ENCODE results near the gene MEF2D.

Gene MEF2D

DNA sequence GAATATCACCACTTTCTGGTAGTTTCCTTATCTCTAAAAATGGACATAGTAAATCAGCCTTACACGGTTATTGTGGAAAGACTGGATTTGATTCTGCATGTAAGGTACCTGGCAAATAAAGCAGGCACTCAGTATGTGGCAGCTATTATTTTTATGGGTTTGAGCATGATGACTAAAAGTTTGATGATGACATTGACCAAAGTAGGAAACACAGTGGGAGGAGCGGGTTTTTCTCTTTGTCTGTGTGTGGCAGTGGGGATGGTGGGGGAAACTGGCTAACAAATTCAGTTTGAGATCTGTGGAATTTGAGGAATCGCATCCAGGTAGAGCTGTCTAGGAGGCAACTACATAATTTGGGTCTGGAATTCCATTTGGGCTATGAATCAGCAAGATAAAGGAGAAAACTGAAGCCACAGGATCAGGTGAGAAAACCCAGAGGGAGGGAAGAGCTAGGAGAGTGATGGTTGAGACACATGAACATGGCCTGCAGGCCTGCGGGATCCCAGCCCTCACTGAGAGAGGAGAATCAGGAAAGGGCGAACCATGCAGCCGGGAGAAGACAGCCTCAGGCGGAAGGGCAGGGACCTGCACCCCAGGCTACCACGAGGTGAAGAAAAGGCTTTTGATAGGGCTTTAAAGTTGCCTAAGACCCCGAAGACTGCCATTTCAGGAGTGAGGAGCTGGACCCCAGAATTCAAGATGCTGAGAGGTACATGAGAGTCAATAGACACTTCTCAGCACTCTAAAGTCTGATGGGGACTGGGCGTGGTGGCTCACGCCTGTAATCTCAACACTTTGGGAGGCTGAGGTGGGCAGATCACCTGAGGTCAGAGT, 52.2 kb downstream of the MEF2D start:
- no peak for DNase-seq (ENCODE audit: low read depth in 2 of 2, low spot score in 1 of 2)

DNA sequence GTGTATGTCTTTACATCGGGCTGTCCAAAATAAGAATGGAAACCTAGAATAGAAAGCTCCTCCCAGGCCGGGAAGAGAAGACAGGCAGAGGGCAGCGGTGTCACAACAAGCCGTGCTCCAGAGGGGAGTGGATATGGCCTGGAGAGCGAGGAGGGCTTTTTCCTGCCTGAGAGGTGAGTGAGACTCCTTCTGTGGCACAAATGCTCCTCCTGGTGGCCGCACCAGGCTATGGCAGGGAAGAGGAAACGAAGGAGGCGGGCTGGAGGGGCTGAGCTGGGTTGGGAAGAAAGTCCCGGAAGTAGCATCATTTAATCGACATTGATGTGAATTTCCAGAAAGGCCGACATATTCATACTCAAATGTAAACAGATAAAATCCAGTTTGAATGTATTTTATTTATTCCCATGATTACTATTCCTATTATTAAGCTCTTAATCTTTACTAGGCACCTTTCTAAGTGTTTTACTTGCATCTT, 54.7 kb downstream of the MEF2D start:
- peak; percentile 58 to 62 for DNase-seq (ENCODE audit: low read depth in 2 of 2, low spot score in 1 of 2)

DNA sequence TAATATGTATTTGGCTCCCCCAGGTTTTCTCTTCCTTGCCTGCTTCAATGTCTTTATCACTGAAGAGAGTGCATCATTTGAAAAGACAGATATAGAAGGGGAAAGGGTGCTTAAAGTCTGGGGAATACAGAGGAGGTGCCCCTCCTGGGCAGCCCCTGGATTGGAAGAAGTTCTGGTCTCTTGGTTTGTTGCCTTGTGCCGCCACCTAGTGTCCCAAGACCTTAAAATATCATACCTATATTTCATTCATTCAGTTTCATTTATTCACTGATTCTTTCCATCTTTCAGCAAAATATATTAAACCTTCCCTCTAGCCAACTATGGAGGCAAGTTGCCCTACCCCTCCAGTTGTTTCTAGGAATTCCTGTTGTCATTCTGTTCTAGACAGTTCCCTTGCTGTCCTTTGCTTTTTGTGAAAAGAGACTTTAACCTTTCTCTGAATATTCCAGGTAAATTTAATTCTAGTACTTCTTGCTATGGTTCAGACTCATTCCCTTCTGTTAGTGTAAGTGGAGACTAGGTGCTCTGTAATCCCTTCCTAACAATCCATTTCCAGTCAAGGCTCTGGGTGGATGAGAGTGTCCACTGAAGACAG, 56.1 kb downstream of the MEF2D start:
- DNase-seq (ENCODE audit: low read depth in 2 of 2, low spot score in 1 of 2), result no peak

DNA sequence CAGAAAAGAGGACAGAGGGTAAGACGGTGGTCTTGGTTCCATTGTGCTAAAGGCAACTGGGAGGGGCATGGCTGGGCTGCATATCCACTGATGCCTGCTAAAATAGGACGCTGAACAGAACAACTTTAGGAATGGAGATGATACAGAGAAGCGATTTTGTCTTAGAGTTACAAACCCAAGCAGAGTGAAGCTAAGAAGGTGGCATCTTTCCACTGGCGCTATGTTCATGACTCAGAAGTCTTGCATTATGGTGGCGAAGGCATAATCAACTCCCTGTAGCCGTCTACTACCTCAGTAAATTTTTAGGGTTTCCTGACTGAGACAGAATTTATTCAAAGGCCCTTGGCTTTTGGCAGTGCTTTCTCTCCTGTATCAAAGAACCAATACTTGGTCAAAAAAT, 57.3 kb downstream of the MEF2D start:
- no peak for DNase-seq (ENCODE audit: low read depth in 2 of 2, low spot score in 1 of 2)

DNA sequence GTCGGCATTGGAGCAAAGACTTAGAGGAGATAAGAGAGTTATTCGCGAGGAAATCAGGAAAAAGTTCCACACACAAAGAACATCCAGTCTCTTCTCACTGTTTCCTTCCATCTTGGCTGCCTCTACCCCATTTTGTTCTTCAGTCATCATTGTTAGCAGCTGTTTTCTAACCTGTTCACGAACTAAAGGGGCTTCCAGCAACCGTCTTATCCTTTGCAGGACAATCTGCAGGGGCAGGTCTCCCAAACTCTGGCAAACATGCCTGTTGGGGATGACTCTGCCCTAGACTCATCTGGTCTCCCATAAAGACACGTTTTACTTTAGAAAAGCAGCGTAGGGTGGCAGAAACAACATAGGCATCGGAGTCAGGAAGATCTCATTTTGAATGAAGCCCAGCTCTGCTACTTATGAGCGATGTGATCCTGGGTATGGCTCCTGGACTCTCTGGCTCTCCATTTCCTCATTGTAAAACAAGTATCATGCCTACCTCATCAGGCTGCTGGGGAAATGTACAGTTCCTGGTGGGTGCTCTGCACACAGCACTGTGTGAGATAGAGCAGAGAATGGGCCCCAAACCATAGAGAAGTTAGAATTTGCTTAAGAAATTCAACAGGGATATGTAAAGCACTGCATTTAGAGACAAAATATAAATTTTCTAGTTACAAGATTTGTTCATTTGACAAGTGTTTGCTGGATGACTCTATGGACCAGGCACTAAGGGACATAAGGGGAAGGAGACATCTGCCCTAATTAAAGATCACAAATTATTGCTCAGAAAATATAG, 59.7 kb downstream of the MEF2D start:
- no peak for DNase-seq (ENCODE audit: low read depth in 2 of 2, low spot score in 1 of 2)

DNA sequence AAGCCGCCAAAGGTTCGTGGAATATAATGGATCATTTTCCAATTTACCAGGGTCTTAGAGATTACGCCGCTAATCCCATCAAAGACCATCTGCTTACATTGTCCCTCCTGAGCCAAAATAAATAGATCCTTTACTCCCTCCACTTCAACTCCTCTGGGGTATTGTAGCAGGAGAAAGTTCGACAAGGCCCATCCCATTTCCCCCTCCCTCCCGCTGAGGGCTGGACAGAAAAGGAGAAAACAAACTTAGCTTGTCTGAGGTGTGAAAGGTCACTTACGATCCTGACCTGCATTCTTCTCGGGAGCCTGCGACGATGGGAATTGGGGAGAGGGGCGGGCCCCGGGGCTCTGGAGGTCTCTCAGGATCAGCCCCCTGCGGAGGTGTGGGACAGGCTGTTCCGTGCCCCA, 60.8 kb downstream of the MEF2D start:
- no peak for DNase-seq (ENCODE audit: low read depth in 2 of 2, low spot score in 1 of 2)

DNA sequence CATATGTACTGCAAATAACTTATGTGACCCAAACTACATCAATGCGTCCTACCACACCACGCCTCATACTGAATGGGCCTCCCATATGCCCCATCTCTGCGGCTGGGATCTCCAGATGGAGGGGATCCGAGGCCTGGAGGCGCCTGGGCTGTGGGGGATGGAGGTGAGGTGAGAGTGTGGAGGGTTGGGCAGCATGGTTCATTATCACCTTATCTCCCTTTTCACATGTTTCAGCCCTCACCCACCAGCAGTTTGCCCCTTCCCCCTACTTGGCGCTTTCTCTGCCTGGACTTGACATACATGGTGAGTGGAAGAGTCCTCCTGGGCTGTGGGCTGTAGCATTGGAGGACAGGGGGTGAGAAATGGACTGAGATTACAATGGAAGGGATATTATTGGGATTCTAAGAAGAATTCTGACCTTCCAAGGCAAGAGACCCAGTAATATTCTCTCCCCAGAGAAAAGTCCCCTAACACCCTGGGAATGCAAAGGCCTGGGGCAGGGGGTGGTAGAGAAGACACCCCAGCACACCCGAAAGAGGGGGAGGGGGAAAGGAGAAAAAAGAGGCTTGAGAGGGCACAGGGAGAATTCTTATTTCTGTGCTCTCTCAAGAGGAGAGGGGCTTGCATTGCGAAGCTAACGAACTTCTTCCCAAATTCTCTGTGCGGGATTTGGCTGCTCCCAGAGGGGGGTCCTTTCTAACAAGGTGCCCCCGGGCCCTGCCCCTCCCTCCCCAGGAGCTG, 61.4 kb downstream of the MEF2D start:
- DNase-seq (ENCODE audit: low read depth in 2 of 2, low spot score in 1 of 2), result no peak

DNA sequence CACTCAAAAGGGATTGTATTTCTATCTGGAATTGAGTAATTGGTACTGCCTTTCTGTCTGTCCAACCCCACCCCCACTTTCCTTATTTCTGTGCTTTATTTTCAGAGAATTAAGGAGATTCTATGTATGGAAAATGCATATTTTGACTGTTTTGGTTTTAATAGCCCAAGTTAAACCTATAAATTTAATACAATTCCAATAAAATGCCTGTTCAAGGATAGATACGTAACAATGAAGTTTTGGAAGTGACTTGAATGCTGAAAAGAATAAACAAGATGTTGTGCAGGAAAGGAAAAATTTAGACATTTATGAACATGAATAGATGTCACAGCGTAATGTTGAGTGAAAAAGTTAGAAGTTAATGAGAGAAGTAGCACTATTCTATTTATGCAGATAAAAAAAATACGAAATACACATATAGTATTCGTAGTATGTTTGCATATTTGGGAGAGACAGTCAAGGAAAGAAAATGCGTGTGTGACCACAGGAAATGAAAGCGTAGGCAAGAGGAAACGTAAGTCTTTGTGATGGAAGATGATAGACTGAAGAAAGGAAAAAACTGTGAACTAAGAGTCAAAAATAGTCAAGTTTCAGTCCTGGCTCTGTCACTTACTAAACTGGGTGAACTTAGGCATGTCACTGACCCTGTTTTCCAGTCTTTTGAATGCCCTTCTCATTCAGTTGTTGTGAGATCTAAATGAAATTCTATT, 62.1 kb downstream of the MEF2D start:
- no peak for DNase-seq (ENCODE audit: low read depth in 2 of 2, low spot score in 1 of 2)

DNA sequence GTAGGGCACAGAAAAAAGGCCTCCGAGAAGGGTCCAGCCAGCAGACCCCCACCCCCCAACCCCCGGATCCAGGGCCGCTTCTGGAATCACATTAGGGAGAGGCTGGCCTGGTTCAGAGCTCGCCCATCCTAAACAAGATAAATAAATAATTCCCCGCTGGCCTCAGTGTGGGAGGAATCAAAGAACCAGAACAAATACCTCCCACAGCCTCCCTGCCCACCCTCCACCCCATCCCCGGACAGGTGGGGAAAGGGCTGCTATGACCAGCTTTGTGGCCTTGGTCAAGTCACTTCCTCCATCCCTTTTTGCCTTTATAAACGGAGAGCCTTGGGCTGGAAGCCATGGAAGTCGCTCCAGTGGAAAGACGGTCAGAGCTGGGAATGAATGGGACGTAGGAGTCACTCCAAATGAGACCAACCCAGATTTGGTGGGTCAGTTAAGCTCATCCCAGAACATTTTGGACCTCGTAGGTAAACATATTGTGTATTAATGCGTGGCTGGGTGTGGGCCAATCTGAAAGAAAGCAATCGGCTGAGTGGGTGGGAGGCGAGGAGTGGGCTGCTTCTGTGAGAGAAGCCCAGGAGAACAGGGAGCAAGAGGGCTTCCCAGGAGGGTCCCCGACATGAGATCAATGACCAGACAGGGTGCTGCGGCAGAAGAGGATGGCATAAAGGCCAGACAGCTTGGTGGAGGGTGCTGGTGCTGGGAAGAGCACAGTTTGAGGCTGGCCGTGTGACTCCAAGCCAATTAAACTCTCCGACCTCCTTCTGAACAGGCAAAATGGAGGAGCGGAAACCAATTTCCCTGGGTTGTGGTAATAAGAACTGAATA, 63.3 kb downstream of the MEF2D start:
- DNase-seq (ENCODE audit: low read depth in 2 of 2, low spot score in 1 of 2), result no peak

DNA sequence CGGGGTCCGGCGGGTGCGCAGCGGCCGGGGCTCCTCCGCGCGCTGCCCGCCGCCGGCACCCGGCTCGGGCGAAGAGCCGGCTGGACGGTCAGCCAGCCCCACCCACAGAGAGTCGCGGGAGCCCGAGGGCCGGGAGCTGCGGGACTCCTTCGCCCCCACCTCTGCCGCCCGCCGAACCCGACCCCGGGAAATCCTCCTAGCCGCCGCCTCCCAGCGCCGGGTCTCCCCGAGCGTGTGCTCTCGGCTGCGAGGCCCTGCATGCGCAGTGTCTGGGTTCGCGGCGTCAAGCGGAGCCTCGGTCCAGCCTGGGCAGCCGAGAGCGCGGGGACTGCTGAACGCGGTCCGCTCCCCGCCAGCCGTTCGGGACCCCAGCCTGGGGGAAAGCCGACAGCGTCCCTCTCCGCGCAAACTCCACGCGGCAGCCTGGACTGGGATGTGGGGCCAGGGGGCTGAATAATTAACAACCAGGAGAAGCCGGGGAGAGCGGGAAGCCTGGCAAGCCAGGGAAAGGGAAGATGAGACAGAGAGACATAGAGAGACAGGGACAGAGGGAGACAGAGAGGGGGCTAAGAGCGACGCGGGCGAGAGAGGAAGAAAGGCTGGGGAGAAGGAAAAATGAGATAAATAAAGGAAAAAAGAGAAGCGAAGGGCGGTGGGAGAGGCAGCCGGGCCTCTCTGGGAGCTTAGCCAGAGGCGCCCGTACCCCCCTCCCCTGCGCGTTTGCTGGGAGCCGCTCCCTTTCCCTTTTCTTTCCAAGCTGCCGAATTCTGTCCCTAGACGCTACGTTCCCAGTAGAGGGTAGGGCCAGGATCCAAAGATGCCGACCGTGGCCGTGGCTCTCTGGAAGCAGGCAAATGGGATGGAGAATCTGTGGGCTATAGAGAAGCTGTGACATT, 64.2 kb downstream of the MEF2D start:
- DNase-seq (ENCODE audit: low read depth in 2 of 2, low spot score in 1 of 2), result no peak

DNA sequence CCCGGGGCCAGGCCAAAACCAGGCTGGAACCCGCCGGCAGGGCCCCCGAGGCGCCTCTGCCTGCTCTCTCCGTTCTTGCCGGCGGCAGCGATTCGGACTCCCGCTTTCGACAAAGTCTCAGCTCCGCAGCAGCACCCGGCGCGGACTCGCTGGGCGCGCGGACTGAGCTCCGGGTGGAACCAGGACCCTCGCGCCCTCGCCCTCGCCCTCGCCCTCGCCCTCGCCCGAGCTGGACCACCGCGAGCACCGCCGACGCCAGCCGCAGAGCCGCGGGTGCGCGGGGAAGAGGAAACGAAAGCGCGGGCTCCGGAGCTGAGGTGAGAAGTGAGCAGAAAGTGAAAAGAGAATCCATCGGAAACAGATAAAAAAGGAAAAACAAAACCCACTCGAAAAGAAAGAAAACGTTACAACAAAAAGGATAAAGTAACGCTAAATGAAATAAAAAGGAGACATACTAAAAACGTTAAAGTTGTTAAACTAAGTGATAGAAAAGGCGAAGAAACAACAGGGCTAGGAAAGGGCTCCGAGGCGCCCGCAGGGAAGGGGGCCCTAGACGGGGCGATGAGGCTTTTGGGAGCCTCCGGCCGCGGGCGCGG, 64.9 kb downstream of the MEF2D start:
- no peak for DNase-seq (ENCODE audit: low read depth in 2 of 2, low spot score in 1 of 2)

DNA sequence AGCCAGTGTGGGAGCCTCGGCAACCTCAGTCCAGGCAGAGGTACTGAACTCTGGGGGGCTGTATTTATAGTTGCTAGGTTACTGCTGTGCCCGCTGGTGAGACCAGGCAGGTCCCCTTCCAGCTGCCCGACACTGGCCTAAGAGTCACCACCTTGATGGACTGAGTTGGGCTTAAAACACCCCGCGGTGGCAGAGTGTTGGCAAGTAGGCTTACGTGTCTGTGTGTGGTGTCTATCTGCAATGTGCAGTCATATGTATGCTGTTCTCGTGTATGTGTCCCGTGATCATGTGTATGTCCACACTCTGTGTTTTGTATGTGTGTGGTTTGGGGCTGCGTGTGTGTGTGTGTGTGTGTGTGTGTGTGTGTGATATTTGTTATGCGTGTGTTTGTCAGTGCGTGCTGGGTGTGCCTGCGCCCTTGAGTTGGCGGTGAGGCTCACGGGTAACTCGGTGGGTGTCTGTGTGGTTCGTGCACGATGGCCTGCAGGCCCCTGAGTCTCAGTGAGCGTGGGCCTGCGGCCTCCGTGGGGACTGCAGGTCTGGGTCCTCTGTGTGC, 65.5 kb downstream of the MEF2D start:
- no peak for DNase-seq (ENCODE audit: low read depth in 2 of 2, low spot score in 1 of 2)

DNA sequence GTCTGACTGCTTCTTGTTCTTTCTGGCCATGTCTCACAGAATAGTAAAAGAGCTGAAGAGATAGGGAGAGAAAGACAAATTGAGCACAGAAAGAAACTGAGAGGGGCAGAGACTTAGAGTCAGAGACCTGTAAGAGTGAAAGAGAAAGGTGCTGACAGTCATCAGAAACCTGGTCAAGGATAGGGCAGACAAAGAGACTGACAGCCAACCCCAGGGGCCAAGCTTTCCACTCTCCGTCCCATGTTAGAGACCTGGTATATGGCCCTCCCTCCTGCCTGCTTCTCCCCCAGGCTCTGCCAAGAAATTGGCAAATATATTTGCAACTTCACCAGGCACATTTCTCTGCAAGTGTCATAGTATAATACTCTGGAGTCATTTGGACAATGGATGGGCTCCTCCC, 67.0 kb downstream of the MEF2D start:
- no peak for DNase-seq (ENCODE audit: low read depth in 2 of 2, low spot score in 1 of 2)

DNA sequence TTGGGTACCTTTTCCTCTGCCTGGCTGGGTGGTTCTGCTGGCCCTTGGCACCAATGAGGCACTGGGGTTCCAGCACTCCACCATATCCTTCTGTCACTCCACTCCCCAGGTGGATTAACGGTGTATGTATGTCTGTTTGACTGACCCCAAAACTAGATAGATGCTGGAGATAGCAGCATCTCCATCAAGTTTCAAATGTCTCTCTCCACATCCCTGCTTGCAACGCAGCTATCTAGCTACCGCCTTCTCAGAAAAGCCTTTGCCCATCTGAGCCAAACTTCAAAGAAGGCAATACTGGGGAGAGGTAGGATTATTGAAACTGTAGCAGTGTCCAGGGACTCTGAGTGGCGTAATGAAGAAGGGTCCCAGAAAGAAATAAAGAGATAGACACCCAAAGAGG, 67.5 kb downstream of the MEF2D start:
- no peak for DNase-seq (ENCODE audit: low read depth in 2 of 2, low spot score in 1 of 2)

DNA sequence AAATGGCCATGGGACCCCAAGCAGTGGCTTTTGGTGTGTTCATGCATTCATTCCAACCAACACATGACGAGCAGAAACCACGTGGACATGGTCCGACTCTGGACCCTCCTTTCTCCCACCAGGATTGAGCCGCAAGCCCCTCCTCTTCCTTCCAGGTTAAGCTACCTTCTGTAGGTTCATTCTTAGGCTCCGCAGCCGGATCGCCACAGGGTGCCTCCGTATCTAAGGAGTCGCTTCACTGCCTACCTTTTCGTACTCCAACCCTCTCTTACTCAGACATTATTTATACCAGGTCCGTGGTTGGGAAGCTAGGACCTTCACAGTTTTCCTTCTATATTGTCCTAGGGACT, 67.9 kb downstream of the MEF2D start:
- no peak for DNase-seq (ENCODE audit: low read depth in 2 of 2, low spot score in 1 of 2)

DNA sequence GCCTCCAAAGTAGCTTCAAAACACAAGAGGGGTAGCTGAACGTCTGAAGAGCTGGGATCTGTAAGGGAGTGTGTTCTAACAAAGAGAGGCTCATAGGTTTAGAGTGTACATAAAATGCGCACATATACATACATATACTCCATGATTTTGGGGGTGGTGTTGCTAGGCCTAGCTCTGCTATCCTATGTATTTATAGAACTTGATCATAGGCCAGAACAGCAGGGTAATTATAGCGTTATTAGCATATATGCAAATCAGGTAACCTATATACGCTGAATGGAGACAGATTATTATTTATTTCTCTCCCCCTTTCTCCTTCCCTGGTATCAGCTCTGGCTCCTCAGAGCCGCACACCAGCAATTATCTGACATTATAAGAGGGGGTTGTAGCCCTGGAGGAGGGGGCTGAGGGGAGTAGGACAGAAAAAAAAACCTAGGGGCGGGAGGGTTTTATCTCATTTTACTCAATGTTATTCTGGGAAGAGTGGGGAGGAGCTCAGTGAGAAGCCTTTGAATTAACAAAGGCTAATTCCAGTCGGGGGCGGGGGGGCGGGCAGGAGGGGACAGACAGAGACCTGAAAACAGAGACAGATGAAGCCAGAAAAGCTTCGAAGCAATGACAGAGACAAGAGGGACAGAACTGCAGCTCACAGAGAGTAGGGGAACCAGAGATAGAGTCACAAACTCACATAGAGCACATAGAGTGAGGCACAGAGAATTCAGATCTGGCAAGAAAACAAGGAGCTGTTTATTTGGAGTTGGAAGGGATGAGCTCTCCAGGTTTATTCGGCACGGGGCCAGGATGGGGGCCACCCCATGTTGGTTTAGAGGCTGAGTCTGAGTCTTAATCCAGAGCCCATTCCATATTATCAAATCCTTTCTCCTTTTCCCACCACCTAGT, 68.6 kb downstream of the MEF2D start:
- DNase-seq (ENCODE audit: low read depth in 2 of 2, low spot score in 1 of 2), result no peak

DNA sequence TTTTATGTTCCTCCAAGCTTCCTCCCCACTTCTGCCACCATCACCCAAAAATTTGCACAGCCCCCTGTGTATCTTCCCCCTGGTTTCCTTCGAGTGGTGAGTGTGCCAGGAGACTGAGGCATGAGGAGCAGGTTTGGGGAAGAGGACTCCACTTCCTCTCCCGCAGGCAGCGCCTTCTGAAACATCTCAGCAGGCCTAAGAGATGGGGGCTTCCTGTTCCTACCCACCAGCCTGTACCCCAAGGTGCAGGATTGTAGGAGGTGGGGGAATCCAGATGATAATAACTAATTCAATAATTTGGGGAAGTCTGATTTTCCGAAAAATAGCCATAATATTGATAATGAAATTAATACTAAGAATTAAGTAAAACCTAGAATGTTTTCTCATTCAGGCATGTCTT, 69.2 kb downstream of the MEF2D start:
- no peak for DNase-seq (ENCODE audit: low read depth in 2 of 2, low spot score in 1 of 2)

Data from stimulated activated CD8-positive, alpha-beta memory T cell treated with anti-CD3 and anti-CD28 coated beads, Interleukin-4, amount 100 ng/mL, for 4 hours (primary cell).